ENCODE measurements around the gene ABCF2.

The ABCF2 gene

GRCh38 chr7:151252561-151252835 is 25.5 kb upstream of the ABCF2 start:
- DNase-seq = no peak

- DNase-seq = peak; percentile 60
Measured at GRCh38 chr7:151251689-151252560, 24.9 kb upstream of the ABCF2 start.

DNA sequence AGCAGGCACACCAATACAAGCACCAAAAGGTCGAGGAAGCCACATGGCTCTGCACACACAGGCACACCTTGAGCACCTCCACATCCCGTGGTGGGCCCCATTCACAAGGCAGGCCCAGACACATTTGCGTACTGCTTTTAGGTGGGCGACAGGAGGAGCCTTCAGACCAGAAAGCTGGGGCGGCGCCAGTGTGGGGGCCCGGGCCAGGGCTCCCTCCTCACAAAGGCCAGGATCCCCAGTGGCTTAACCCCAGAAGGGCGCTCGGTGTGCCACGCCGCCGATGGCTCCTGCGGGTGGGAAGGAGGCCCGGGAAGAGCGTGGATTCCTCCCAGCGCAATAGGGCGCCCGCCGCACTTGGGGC is 24.3 kb upstream of the ABCF2 start:
- peak; percentile 23 for DNase-seq

GRCh38 chr7:151250181-151251132 is 23.5 kb upstream of the ABCF2 start:
- no peak for DNase-seq

DNA sequence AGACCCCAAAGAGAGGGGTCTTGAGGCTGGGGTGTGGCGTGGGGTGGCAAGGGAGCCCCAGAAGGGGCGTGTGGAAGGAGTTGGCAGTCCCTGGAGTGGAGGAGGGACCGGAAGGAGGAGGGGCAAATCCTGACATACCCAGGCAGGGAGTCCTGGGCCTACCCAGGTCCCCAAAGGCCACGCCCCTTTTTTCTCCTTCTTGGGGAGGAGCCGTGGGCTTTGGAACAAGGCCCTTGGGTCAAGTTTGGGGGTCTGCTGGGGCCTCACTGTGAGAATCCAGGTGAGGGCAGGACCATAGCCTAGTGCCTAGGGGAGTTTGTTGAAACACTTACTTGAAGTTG is 22.7 kb upstream of the ABCF2 start:
- DNase-seq = no peak

DNA sequence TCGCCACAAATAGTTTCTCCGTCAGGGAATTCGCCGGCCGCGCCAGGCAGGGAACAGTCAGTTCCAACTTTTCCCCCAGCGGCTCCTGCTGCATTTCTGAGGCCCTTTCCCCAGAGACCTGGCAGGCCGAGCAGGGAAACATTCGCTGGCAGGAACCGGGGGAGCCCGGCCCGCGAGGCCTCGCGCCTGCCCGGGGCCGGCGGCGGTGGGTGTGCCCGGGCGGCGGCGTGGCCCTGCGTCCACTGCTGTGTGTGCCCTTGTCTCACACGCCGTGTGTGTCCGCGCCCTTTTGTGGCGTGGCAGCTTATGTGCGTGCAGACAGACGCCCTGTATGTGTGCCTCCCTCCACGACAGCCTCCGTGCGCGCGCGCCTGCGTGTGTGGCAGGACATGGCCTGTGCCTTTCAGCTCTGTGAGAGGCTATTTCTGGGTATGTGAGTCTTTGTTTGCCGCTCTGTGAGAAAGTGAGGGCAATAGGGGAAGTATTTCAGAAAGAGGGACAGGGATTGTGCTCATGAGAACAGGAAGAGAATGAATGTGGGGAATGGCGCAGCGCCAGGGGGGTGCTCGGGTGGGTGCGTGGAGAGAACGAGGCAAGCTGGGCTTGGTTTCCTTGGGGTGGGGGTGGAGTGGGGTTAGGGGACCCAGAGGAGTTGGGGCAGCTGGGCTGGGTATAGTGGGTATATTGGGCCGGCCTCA is 22.2 kb upstream of the ABCF2 start:
- DNase-seq = peak; percentile 20

DNA sequence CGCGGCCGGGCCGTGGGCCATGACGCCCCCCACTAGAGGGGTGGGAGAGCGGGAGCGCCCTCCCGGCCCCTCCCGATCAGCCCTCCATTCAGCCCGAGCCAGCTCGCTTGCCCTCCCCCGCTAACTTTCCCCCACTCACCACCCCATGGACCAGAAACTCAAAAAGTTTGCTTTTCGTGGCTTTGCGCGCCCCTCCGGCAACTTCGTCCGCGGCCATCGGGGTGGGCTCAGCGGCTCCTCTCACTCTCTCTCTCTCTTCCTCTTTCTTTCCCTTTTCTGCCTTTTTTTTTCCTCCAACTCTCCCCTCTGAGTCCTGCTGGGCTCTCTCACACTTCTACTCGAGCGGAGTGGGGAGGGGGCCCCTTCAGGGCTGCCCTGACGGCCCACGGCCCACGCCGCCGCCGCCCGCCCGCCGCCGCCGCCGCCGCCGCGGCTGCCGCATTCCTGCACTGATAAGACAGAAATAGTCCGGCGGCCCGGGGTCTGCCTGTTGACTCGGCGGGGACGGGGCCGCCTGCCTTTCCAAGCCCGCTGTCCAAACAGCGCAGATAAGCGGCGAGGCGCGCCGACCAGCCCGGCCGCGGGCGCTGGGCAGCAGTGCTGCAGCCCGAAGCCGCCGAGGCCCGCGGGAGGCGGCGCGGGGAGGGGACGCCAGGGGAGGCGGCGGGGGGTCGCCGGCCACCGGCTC is 21.5 kb upstream of the ABCF2 start, which contains the start of gene SMARCD3:
TSS of gene SMARCD3 (minus strand) at position 349 of the 688 bp plus-strand sequence. CDS start at position 217, 132 bp downstream.
- DNase-seq = peak; percentile 30

DNA sequence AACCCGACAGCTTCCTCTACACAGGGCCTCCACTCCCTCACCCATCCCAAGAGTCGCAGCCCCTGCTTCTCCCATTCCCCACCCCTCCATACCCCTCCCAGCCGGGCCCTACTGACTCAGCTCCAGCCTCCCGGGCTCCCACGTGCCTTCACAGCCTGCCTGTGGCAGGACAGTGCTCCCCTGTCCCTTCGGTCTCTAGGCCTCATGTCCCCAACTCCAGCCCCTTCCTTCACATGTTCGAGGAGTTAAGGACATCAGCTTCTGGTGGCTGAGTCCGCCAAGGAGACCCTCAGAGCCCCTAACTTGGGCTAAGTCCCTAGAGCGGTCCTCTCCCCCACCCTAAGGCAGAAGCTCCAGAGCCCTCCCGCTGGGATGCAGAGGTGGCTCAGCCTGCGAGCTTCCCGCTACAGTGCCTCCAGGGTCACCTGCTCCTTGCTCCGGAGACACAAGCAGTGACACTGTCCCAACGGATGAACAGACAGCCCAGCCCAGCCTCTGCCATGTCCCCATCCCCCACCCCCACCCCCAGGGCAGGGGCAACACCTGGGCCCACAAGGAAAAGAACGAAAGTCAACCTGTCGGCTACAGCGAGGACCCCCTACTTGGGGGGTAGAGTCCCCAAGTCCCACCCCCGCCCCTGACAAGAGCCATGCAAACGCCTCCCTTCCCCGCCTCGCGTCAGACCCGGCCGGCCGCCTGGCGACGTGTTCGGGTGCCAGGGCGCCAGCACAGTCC is 20.8 kb upstream of the ABCF2 start:
- peak; percentile 1 for DNase-seq

GRCh38 chr7:151246851-151247580 is 20.0 kb upstream of the ABCF2 start:
- DNase-seq = no peak

DNA sequence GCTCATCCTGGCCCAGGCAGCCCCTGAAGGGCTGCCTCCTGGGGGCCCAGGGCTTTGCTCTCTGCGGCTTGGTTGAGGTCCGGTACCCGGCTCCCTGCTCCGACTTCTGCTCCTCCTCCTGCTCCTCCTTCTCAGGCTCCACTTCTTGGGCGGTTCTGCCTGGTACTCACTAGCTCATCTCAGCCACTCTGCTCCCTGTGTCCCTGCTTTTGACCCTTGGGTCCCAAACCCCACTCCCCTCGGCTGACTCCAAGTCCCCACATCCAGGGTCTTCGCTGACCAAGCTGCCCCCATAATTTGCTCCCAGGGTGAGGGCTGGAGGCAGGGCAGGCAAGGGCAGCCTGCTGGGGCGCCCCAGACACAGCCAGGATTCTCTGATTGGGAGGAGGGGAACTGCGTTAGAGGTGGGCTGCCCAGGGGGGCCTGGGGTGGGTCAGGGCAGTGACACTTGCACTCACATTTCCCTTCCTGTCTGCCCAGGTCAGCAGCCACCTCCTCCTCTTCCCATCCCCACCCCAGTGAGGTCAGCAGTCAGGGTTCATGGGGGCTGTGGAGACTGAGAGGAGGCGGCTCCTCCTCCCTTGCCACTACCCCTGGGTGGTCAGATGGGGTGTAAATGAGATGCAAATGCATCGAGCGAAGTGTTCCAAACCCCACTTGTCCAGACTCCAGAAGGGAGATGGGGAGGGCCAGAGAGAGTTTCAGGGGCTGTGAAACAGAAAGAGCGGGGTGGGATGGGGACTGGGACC is 19.3 kb upstream of the ABCF2 start:
- DNase-seq = no peak

GRCh38 chr7:151245360-151246101 is 18.5 kb upstream of the ABCF2 start:
- DNase-seq = peak; percentile 51

DNA sequence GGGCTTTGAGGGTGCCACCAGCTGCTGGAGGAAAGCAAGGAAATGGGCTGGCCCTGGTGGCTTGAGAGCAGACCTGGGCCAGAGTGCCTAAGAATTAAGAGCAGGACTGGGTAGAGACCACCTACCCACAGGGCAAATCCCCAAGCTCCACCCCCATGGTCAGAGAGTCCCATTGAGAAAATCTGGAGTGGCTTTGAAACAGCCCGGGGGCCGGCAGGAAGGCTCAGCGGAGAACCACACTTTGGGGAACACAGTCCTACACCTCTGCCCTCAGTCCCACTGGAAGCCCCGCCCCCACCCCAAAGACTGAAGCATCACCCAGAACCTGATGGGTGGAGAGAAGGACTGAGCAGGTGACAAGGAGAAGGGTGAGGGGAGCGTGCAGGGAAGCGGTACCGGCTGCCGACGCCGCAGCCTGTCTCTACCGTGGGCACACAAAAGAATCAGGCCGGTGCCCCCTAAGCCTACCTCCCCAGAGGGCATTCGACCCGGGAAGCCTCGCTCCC is 17.9 kb upstream of the ABCF2 start:
- peak; percentile 51 for DNase-seq

DNA sequence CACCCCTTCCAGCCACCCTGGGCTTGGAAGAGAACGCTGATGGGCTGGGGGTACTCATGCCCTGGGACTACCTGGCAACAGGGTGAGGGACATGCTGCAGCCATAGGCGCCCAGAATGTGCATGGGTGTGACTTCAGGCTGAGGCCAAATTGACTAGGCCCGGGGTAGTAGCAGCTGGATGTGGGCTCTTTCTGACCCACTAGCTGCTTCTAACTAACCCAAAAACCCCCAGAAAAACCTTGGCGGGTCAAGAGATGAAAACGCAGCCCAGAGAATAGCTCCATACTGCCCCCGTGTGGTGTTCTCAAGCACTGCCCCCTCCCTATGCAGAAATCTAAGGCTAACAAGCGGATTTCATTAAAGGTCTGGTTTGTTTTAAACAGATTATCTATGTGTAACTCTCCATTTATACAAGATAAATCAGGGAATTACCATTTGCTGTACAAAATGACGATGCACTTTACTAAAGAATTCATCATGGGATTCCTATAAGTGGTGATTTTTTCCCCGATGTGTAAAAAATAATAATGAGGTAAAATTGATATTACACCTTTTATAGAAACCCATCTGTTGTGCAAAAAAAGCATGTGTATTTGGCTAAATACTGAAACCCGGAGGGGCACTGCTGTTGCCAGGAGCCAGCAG is 17.3 kb upstream of the ABCF2 start:
- peak; percentile 32 for DNase-seq

GRCh38 chr7:151243408-151244195 is 16.6 kb upstream of the ABCF2 start:
- DNase-seq = peak; percentile 48

DNA sequence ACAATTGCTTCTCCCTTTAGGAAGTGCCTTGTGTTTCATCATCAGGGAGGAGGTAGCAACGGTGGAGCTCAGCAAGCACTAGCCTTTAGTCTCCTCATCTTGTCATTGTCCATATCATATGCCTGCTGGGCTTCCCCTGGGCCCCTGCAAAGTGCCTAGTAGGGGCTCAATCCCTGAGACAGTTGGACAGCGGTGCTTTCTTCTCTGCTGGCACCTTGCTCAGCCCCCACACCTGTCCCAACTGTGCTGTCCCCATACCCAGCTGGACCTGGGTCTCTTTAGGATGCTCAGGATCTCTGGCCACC is 16.0 kb upstream of the ABCF2 start:
- no peak for DNase-seq

- DNase-seq = no peak
Measured at GRCh38 chr7:151242159-151243044, 15.4 kb upstream of the ABCF2 start.

DNA sequence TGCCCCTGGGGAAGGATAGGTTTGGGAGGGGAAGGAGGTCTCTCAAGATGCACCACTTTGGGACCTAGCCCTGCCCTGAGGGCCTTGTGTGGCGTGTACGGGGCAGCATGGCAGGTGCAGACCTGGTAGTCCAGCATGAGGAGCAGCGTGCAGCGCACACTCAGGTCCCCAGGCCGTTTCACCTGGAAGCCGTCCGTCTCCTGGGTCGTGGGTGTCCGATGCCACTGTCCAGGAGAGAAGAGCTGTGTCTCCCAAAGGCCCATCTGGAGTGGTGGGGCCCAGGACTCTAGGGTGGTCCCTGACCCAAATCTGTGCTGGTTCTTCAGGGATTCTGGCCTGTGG is 14.7 kb upstream of the ABCF2 start:
- DNase-seq = no peak
